SK-N-SH treated with all-trans-retinoic acid at 6 μM for 48 hours (cell line): ENCODE data around the gene VPS54.

Experiments used
- ATAC-seq: fragments of 200-7000 bp; cut with Tn5 transposase; 3 replicates; pipeline ENCODE4 v1.9.1; 2020; ENCODE audit warnings: mild to moderate bottlenecking, moderate library complexity
- BACH2 ChIP-seq: fragments of 250-450 bp; sonication (Bioruptor Pico); IDR thresholded peaks from 2 replicates; pipeline ENCODE4 v1.9.0; 2021; ENCODE audit warnings: mild to moderate bottlenecking, borderline replicate concordance
- CSDC2 ChIP-seq: fragments of 250-450 bp; sonication (Bioruptor Pico); IDR thresholded peaks from 2 replicates; pipeline ENCODE4 v1.5.0; 2020; ENCODE audit warnings: mild to moderate bottlenecking, moderate library complexity
- ESRRG ChIP-seq: fragments of 250-450 bp; sonication (Bioruptor Pico); IDR thresholded peaks from 2 replicates; pipeline ENCODE4 v1.6.1; 2021; ENCODE audit warnings: mild to moderate bottlenecking
- GLIS3 ChIP-seq: fragments of 250-450 bp; sonication (Bioruptor Pico); IDR thresholded peaks from 2 replicates; pipeline ENCODE4 v1.5.0; 2020; ENCODE audit warnings: mild to moderate bottlenecking, moderate library complexity
- ISL1 ChIP-seq: fragments of 250-450 bp; sonication (Bioruptor Pico); IDR thresholded peaks from 2 replicates; pipeline ENCODE4 v2.1.2; 2022; ENCODE audit warnings: mild to moderate bottlenecking, moderate library complexity
- OSR1 ChIP-seq: fragments of 250-450 bp; sonication (Bioruptor Pico); IDR thresholded peaks from 2 replicates; pipeline ENCODE4 v1.8.0; 2022; ENCODE audit warnings: moderate library complexity, mild to moderate bottlenecking, inconsistent platforms
- PPARA ChIP-seq: fragments of 250-450 bp; sonication (Bioruptor Pico); IDR thresholded peaks from 2 replicates; pipeline ENCODE4 v1.5.0; 2020; ENCODE audit warnings: mild to moderate bottlenecking, borderline replicate concordance
- SNAI2 ChIP-seq: fragments of 250-450 bp; sonication (Bioruptor Pico); IDR thresholded peaks from 2 replicates; pipeline ENCODE4 v1.5.0; 2020; ENCODE audit warnings: mild to moderate bottlenecking, moderate library complexity
- TCF4 ChIP-seq: fragments of 250-450 bp; sonication (Bioruptor Pico); IDR thresholded peaks from 2 replicates; pipeline ENCODE4 v1.8.0; 2021; ENCODE audit warnings: mild to moderate bottlenecking, moderate library complexity, borderline replicate concordance
- TOX ChIP-seq: fragments of 250-450 bp; sonication (Bioruptor Pico); IDR thresholded peaks from 2 replicates; pipeline ENCODE4 v1.8.0; 2021; ENCODE audit warnings: mild to moderate bottlenecking, moderate library complexity, borderline replicate concordance
- ZC3H10 ChIP-seq: fragments of 250-450 bp; sonication (Bioruptor Pico); IDR thresholded peaks from 2 replicates; pipeline ENCODE4 v1.5.1; 2021; ENCODE audit warnings: mild to moderate bottlenecking, moderate library complexity
- ZFP3 ChIP-seq: fragments of 250-450 bp; sonication (Bioruptor Pico); IDR thresholded peaks from 2 replicates; pipeline ENCODE4 v1.5.0; 2020; ENCODE audit warnings: mild to moderate bottlenecking, moderate library complexity
- ZFP30 ChIP-seq: fragments of 450-650 bp; formaldehyde crosslinking; IDR thresholded peaks from 2 replicates; pipeline ENCODE4 v1.5.0; 2022; ENCODE audit warnings: mild to moderate bottlenecking, moderate library complexity
- ZNF565 ChIP-seq: fragments of 450-650 bp; formaldehyde crosslinking; conservative IDR thresholded peaks from 2 replicates; pipeline ENCODE4 v1.5.0; 2020; ENCODE audit warnings: low read depth, mild to moderate bottlenecking, moderate library complexity
- ZNF70 ChIP-seq: fragments of 450-650 bp; formaldehyde crosslinking; IDR thresholded peaks from 2 replicates; pipeline ENCODE4 v1.5.0; 2020; ENCODE audit warnings: mild to moderate bottlenecking, moderate library complexity
- ZNF8 ChIP-seq: fragments of 450-650 bp; formaldehyde crosslinking; IDR thresholded peaks from 2 replicates; pipeline ENCODE4 v1.5.0; 2020; ENCODE audit warnings: mild to moderate bottlenecking, moderate library complexity
- TF ChIP-seq, protein P1 (sequence below): fragments of 250-450 bp; sonication (Bioruptor Pico); IDR thresholded peaks from 2 replicates; pipeline ENCODE4 v1.5.1; 2020; ENCODE audit warnings: low read depth, mild to moderate bottlenecking, moderate library complexity
- TF ChIP-seq, protein P2 (sequence below): fragments of 250-450 bp; sonication (Bioruptor Pico); IDR thresholded peaks from 2 replicates; pipeline ENCODE4 v1.8.0; 2020; ENCODE audit warnings: mild to moderate bottlenecking, moderate library complexity, borderline replicate concordance
- TF ChIP-seq, protein P3 (sequence below): fragments of 250-450 bp; sonication (Bioruptor Pico); IDR thresholded peaks from 2 replicates; pipeline ENCODE4 v1.5.1; 2021; ENCODE audit warnings: mild to moderate bottlenecking, moderate library complexity

The VPS54 gene

DNA sequence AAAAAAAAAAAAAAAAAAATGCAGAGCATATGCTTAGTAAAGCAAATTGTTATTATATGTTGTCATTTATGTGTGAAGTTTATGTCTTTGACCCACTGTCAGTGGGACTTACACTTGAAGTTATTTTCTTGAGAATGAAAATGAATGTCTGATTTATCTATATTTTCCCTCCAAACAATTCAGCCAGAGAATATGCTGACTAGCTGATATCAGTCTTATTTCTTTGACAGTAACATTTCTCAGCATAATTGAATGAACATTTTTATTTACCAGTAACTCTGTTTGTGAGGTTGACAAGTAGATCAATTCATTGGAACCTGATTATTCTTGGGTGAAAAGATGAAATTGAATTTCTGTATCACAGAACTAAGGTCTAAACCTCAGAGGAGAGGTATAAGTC, 40.0 kb upstream of the VPS54 start:
- TF ChIP-seq PPARA (CRISPR knock-in tag) (no peak), TOX (CRISPR knock-in tag) (no peak), OSR1 (CRISPR knock-in tag) (no peak), ZNF70 (CRISPR knock-in tag) (no peak)
- ATAC-seq, result no peak

DNA sequence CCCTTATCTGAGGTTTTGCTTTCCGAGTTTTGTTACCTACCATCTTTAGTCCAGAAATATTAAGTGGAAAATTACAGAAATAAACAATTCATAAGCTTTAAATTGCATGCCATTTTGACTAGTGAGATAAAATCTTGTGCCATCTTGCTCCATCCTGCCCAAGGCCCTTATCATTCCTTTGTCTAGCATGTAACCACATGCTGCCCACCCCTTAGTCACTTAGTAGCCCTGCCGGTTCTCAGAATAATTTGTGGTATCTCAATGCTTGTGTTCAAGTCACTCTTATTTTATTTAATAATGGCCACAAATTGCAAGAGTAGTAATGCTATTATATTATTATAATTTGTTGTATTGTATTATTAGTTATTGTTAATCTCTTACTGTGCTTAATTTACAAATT, 36.8 kb upstream of the VPS54 start:
- no peak for ATAC-seq
- TF ChIP-seq ZFP30 (CRISPR knock-in tag), result no peak
- TF ChIP-seq ZNF565, result no peak
- TF ChIP-seq, protein P1, sequence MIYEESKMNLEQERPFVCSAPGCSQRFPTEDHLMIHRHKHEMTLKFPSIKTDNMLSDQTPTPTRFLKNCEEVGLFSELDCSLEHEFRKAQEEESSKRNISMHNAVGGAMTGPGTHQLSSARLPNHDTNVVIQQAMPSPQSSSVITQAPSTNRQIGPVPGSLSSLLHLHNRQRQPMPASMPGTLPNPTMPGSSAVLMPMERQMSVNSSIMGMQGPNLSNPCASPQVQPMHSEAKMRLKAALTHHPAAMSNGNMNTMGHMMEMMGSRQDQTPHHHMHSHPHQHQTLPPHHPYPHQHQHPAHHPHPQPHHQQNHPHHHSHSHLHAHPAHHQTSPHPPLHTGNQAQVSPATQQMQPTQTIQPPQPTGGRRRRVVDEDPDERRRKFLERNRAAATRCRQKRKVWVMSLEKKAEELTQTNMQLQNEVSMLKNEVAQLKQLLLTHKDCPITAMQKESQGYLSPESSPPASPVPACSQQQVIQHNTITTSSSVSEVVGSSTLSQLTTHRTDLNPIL, result no peak
- no peak for TF ChIP-seq ZNF8 (CRISPR knock-in tag)
- TF ChIP-seq, protein P2, sequence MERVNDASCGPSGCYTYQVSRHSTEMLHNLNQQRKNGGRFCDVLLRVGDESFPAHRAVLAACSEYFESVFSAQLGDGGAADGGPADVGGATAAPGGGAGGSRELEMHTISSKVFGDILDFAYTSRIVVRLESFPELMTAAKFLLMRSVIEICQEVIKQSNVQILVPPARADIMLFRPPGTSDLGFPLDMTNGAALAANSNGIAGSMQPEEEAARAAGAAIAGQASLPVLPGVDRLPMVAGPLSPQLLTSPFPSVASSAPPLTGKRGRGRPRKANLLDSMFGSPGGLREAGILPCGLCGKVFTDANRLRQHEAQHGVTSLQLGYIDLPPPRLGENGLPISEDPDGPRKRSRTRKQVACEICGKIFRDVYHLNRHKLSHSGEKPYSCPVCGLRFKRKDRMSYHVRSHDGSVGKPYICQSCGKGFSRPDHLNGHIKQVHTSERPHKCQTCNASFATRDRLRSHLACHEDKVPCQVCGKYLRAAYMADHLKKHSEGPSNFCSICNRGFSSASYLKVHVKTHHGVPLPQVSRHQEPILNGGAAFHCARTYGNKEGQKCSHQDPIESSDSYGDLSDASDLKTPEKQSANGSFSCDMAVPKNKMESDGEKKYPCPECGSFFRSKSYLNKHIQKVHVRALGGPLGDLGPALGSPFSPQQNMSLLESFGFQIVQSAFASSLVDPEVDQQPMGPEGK (CRISPR knock-in tag), result no peak
- TF ChIP-seq SNAI2 (CRISPR knock-in tag), result no peak
- no peak for TF ChIP-seq GLIS3
- TF ChIP-seq ESRRG (CRISPR knock-in tag), result no peak
- no peak for TF ChIP-seq TOX (CRISPR knock-in tag)
- TF ChIP-seq ZNF70 (CRISPR knock-in tag), result no peak
- no peak for TF ChIP-seq TCF4 (CRISPR knock-in tag)
- no peak for TF ChIP-seq ZC3H10 (CRISPR knock-in tag)
- no peak for TF ChIP-seq OSR1 (CRISPR knock-in tag)
- no peak for TF ChIP-seq ZFP3

DNA sequence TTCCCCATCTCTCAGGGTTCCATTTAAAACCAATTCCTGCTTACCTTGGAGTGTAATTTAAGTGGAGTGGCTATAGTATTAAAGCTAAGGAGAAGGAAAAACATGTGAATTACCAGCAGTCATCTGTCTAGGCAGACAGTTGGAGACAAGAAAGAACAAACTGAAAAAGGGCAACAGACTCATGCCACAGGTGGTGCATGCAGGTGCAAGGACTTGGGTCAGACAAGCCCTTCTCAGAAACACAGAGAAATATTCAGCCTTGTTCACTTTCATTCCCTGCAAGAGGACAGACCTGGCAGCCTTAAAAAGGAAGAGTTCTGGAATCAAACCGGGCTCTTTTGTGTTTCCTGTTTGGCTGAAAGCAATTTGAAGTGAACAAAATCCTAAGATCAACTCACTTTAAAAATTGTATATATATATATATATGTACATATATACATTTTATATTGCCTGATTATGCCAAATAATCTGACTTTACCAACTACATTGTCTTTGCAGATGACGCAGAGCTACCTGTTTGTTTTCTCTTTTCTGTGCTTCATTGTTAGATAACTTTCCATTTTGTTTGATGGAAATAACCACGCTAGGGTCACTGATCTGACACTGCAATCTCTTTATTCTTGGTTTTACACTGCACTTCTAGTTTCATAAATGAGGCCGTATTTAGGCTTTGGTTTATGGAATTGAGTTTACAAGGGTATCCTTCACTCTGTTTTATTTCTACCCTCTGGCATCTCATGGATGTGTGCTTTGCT, 35.1 kb upstream of the VPS54 start:
- no peak for ATAC-seq
- TF ChIP-seq, protein P1, result no peak
- TF ChIP-seq GLIS3 (no peak), CSDC2 (no peak), ZFP30 (CRISPR knock-in tag) (no peak), BACH2 (CRISPR knock-in tag) (no peak), ZC3H10 (CRISPR knock-in tag) (no peak), ZNF70 (CRISPR knock-in tag) (no peak), SNAI2 (CRISPR knock-in tag) (no peak), ZFP3 (no peak), ZNF8 (CRISPR knock-in tag) (no peak), TOX (CRISPR knock-in tag) (no peak)
- TF ChIP-seq, protein P3, sequence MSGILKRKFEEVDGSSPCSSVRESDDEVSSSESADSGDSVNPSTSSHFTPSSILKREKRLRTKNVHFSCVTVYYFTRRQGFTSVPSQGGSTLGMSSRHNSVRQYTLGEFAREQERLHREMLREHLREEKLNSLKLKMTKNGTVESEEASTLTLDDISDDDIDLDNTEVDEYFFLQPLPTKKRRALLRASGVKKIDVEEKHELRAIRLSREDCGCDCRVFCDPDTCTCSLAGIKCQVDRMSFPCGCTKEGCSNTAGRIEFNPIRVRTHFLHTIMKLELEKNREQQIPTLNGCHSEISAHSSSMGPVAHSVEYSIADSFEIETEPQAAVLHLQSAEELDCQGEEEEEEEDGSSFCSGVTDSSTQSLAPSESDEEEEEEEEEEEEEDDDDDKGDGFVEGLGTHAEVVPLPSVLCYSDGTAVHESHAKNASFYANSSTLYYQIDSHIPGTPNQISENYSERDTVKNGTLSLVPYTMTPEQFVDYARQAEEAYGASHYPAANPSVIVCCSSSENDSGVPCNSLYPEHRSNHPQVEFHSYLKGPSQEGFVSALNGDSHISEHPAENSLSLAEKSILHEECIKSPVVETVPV (CRISPR knock-in tag), result no peak
- TF ChIP-seq, protein P2 (CRISPR knock-in tag), result no peak
- TF ChIP-seq, all 23 proteins: peak for 0

DNA sequence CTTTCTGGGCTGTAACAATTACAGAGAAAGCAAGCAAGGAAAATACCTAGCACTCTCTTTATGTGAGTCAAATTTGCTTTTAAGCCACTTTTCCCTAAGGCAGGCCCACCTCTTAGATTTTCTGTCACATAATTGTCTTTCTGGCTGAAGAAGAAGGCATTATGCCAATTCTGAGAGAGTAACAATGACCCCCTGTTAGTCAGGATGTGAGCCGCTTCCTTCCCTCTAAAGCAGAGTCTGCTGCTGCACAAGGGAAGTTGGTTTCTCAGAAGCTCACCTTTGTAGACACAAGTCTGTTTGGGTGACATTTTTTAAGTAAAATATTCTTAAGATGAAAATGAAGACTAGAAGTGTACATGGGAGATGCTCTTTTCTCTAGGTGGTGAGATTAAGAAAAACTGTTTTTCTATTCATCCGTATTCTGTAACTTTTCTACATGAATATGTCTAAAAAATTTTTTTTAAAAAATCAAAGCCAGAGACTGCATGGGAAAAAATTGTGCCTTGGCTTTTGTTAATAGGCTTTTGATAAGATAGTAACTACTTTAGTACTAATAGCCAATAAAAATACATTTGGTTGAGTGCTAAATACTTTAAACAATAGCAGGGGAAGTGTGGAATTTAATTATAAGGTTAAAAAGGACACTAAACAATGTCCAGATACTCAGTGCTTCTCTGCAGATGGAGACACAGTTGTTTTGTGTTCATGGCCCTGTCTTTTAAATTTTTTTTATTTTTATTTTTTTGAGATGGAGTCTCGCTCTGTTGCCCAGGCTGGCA, 33.4 kb upstream of the VPS54 start:
- ATAC-seq, result no peak
- peak; percentile 69 for TF ChIP-seq TCF4 (CRISPR knock-in tag)
- TF ChIP-seq SNAI2 (CRISPR knock-in tag), result no peak
- TF ChIP-seq, protein P3 (CRISPR knock-in tag), result peak; percentile 72; the same call in 1 of the 2 replicates
- TF ChIP-seq ISL1 (CRISPR knock-in tag), result peak; percentile 43
- TF ChIP-seq, all 23 proteins: peak for 3
